ENCODE measurements around the gene MINK1.
"Not testable (repeated sequence)": the region's sequence is repeated elsewhere in the genome, so short reads cannot be mapped to it uniquely, and the experiment has no call there.

MINK1 gene

GRCh38 chr17:4850246-4850645 is 17.1 kb downstream of the MINK1 start:
- DNase-seq = no peak

DNA sequence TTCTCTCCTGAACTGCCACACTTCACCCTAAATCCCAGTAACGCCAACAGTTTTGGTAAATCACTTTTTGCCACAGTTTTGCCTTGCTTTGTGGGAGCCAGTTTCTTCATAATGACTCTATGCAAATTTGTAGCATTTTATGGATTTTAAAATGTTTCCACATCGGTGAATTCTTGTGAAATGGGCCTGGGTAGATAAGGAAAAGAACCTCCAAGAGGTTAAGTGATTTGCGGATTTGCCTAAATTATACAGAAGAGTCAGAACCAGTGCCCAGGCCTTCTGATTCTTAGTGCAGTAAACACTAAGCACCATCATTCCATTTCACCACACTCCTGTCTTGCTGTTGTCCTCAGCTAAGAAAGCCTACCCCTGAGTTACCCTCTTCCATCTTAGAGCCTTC is 17.9 kb downstream of the MINK1 start:
- no peak for DNase-seq

GRCh38 chr17:4852567-4853207 is 19.5 kb downstream of the MINK1 start:
- no peak for DNase-seq

DNA sequence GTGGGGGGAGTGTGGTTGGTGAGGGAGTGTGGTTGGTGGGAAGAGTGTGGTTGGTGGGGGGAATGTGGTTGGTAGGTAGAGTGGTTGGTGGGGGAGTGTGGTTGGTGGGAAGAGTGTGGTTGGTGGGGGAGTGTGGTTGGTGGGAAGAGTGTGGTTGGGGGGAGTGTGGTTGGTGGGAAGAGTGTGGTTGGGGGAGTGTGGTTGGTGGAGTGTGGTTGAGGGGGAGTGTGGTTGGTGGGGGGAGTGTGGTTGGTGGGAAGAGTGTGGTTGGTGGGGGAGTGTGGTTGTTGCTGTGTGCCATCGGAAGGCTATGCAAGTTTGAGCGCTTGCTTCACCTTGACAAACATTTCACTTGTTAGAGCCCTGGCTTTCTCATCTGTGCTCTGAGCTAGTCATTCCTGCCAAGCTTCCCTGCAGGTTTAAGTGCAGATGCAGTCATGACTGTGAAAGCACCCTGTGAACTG is 20.1 kb downstream of the MINK1 start:
- no peak for DNase-seq

DNA sequence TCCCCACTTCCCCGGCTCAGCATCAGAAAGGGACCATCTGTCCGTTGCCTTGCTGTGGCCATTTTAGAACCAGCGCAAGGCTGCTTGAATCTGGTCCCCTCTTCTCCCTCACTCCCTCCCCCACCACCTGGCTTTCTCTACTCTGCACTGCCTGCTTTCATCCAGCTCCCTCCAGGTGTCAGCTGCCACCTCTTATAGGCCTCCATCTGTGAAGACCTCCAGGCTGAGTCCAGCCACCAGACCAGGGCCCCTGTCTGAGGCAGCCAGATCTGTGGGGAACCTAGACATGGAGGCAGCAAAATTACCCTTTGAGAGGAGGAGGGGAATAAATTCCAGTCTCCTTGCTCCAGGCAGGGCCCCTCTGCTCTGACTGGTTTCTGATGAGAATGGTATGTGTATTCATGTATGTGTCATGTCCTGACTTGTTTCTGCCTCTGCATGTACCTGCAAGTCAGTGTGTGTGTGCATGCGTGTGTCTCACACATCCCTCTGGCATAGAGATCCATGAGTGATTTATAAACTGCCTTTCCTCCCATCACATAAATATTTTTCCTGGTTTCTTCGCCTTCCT is 21.1 kb downstream of the MINK1 start:
- DNase-seq = no peak

DNA sequence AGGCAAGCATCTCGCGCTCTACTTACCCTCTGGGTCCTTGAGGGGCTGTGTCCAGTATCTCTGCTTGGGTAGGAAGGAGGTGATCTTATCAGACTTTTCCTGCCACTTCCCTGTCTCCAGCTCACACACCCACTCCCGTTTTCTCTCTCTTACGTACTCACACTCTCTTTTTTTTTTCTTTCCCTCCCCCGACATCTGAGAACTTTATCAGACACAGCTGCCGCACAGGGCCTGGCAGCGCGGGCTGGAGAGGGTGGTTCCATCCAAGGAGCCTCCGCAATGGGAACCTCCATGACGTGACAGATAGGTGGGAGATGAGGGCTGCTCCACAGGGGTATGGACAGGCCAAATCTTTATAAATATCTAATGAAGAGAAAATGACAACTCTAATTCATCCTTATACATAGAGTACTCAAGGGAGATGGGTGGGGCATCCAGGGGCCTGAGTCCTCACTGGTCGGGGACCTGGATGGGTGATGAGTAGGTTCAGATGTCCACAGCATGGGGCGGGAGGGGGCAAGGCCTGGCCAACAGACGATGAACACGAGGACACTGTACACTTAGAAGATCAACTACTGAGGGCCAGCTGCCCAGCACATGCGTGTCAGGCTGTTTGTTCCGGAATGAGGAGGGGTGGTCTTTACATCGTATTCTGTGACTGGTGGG is 23.3 kb downstream of the MINK1 start:
- no peak for DNase-seq

DNA sequence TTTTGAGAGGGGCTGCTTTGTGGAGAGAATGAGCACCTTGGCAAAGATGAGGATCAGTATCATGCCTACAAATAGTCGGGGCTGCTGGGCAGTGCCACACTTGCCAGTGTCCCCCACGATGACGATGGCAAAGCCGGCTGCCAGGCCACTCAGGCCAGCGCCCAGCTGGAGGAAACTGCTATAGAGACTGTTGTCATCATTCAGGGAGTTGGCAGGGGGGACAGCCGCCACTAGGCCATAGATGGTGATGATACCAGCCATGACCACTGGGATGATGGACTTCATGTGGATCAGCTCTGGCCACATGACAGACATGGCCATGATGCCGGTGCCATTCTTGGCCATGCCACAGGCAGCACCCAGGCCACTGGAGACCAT is 23.8 kb downstream of the MINK1 start:
- no peak for DNase-seq

GRCh38 chr17:4857347-4857746 is 24.2 kb downstream of the MINK1 start:
- not testable (repeated sequence) for DNase-seq

- DNase-seq = no peak
Observed at GRCh38 chr17:4858068-4858881, 25.1 kb downstream of the MINK1 start.

DNA sequence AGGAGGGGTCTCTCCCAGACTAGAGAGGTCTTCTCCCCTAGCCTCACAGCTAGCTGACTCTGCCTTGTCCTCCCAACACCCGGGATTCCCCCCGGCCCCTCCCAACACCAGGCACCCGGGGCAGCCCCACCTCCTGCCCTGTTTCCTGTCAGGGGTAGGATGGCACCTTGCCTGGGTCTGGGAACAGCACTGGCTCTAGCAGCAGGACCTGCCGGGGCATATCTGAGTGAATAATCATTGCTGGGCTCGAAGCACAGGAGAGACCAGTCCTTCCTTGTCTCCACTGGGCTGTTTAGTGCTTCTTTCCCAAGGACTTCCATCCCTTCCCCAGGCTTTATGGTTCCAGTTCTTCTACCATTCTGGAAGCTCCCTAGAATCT is 25.7 kb downstream of the MINK1 start:
- DNase-seq = no peak

DNA sequence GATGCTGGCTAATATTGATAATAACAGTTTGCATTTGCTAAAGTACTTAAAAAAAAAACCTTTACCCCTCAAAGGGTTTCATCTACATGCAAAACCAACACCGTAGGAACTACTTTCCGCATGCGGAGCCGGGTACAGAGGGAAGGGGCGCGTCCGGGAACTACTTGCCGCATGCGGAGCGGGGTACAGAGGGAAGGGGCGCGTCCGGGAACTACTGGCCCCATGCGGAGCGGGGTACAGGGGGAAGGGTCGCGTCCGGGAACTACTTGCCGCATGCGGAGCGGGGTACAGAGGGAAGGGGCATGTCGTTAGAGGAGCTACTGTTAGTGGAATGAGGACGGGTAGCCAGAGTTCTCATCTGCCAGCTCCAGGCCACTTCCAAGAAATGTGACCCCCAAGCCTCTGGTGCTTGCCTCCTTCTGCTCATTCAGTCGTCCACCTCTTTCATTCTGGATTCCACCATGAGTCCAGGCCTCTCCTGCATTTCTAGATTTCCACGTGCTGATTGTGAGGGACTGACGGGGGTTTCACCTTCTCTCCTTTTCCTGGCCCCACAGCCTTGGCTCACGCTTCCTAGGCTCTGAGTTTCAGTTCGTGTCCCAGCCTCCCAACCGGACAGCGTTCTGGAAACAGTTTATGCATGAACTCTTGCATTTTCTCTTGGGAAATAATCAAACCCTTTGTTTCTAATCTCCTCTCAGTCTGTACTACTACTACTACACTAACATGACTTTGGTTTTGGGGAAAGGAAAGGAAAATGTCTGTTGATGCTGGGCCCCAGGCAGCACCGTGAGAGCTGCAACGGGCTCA is 26.9 kb downstream of the MINK1 start:
- no peak for DNase-seq

- no peak for DNase-seq
Observed at GRCh38 chr17:4860651-4861050, 27.5 kb downstream of the MINK1 start.

DNA sequence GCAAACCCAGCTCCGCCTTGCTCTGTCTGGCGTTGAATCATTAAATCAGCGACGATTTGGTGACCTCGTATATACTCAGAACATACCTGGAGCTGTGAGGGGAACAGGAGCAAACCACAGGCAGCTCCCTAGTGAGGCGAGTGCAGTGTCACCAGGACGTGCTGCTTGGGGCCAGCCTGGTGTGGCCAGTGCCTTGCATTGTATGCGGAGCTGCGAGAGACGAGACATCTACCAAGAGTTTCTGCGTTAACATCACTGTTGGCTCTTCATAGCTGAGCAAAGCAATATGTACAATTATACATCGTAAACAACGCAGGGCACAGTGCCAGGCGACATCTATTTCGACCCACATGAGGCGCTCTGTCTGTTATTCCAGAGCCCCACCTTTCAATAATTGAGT is 27.9 kb downstream of the MINK1 start:
- DNase-seq = no peak

GRCh38 chr17:4862720-4863119 is 29.6 kb downstream of the MINK1 start:
- no peak for DNase-seq

- DNase-seq = no peak
Observed at GRCh38 chr17:4863321-4863720, 30.2 kb downstream of the MINK1 start.

GRCh38 chr17:4867535-4867934 is 34.4 kb downstream of the MINK1 start:
- not testable (repeated sequence) for DNase-seq

DNA sequence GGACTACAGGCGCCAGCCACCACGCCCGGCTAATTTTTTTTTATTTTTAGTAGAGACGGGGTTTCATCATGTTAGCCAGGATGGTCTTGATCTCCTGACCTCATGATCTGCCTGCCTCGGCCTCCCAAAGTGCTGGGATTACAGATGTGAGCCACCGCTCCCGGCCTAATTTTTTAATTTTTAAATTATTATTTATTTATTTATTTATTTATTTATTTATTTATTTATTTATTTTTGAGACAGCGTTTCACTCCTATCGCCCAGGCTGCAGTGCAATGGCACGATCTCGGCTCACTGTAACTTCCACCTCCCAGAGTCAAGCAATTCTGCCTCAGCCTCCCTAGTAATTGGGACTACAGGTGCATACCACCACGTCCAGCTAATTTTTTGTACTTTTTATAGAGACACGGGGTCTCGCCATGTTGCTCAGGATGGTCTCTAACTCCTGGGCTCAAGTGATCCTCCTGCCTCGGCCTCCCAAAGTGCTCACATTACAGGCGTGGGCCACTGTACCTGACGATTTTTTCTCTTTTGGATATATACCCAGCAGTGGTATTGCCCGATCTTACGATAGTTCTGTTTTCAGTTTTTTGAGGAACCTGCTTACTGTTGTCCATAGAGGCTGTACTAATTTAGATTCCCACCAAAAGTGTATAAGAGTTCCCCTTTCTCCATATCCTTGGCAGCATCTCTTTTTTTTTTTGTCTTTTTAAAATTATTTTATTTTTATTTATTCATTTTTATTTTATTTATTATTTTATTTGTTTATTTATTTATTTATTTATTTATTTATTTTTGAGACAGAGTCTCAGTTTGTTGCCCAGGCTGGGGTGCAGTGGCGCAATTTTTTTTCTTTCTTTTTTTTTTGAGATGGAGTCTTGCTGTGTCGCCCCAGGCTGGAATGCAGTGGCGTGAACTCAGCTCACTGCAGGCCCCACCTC is 36.2 kb downstream of the MINK1 start:
- not testable (repeated sequence) for DNase-seq

- no peak for DNase-seq
Observed at GRCh38 chr17:4870855-4871254, 37.7 kb downstream of the MINK1 start.

DNA sequence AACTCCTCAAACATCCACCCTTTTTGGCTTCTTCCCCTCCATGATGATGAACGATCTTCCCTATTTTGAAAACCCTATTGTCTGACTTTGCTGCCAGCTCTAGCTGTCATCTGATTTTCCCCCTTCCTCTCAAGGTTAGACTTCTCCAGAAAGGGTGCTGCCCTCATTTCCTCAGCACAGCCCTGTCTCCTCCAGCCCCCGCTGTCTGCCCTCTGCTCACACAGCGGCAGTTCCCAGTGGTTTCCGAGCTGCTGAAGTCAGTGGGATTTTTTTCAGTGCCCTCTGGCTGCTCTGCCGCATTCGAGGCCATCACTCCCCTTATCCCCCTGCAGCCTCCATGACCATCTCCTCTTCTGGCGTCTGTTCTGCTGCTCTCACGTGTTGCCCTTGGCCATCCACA is 39.6 kb downstream of the MINK1 start:
- DNase-seq = no peak

- no peak for DNase-seq
Observed at GRCh38 chr17:4877089-4877488, 43.9 kb downstream of the MINK1 start.

GRCh38 chr17:4879601-4880000 is 46.5 kb downstream of the MINK1 start:
- no peak for DNase-seq

GRCh38 chr17:4880857-4881256 is 47.7 kb downstream of the MINK1 start:
- no peak for DNase-seq

Data from activated T-cell treated with anti-CD3 and anti-CD28 coated beads, Interleukin-2, amount 50 U/mL, for 48 hours (primary cell).